Aorta (tissue), 5 donors: ENCODE results near the gene KLHDC4. TPM values are rescaled to one million over a fixed set of nuclear protein-coding genes. Genes with fewer than 3 reads are reported as not detected.
"Not testable (repeated sequence)": the region's sequence is repeated elsewhere in the genome, so short reads cannot be mapped to it uniquely, and the experiment has no call there.

Source experiments
- ATAC-seq: fragments of 200-7000 bp; cut with Tn5 transposase; one replicate; pipeline ENCODE4 v1.9.1; 2022; ENCODE audit warnings: moderate library complexity; ENCODE audit not compliant: low FRiP score
- DNase-seq, 2 donors: peaks; one replicate each; pipeline ENCODE4 v3.0.0-alpha.2; 2020
- H3K27ac ChIP-seq, 2 donors: one replicate each; pipeline ENCODE4 v1.5.1; 2013; ENCODE audit warnings: low read length in 2 of 2, mild to moderate bottlenecking in 2 of 2, moderate library complexity in 2 of 2, control low read depth in 1 of 2, inconsistent platforms in 1 of 2, low read depth in 1 of 2
- H3K27me3 ChIP-seq, 2 donors: one replicate each; pipeline ENCODE4 v1.6.1; 2013; ENCODE audit warnings: control low read depth in 1 of 2, low read length in 1 of 2, mild to moderate bottlenecking in 1 of 2, moderate library complexity in 1 of 2; ENCODE audit not compliant: insufficient read depth in 2 of 2, control insufficient read depth in 1 of 2
- H3K36me3 ChIP-seq, 2 donors: one replicate each; pipeline ENCODE4 v1.6.1; 2013; ENCODE audit warnings: control low read depth in 1 of 2, low read length in 1 of 2, mild to moderate bottlenecking in 1 of 2; ENCODE audit not compliant: insufficient read depth in 2 of 2, control insufficient read depth in 1 of 2
- H3K4me1 ChIP-seq, 2 donors: one replicate each; pipeline ENCODE4 v1.6.1; 2013; ENCODE audit warnings: low read length in 2 of 2, control low read depth in 1 of 2, mild to moderate bottlenecking in 1 of 2, moderate library complexity in 1 of 2; ENCODE audit not compliant: insufficient read depth in 2 of 2, control insufficient read depth in 1 of 2
- H3K4me3 ChIP-seq, 2 donors: one replicate each; pipeline ENCODE4 v1.5.1; 2013; ENCODE audit warnings: low read length in 2 of 2, control low read depth in 1 of 2, mild to moderate bottlenecking in 1 of 2
- H3K9me3 ChIP-seq: one replicate; pipeline ENCODE4 v1.6.1; 2013; ENCODE audit warnings: mild to moderate bottlenecking, low read length; ENCODE audit not compliant: control insufficient read depth
- WGBS, 2 donors: extraction: QIAGEN DNeasy Blood & Tissue Kit; methylation state at CpG; one replicate each; pipeline ENCODE4 v1.1.7; 2013; 5-methylcytosine and 5-hydroxymethylcytosine counted together
- intact Hi-C, 2 donors: fragments of 100-400 bp; cut with DNase I; formaldehyde crosslinking; loops; one replicate each; pipeline versions ENCODE4 v1.14.2 to v1.15.0; 2022
- long read RNA-seq, 2 donors: library from polyadenylated mRNA; unstranded; transcript quantifications; one replicate each; pipeline ENCODE4 v2.0.0, GENCODE V29; 2020 to 2021
- polyA plus RNA-seq, 2 donors: library from polyadenylated mRNA; stranded (reverse); fragments of 200-250 nt; gene quantifications; one replicate each; pipeline ENCODE4 v1.2.3, GENCODE V29; 2013
- total RNA-seq, 2 donors: library from RNA; stranded (reverse); fragmentation: NEBNext Ultra II Directional; extraction: Animal tissue kit (Norgen Biotek cat#: 25700); gene quantifications; one replicate each; pipeline ENCODE4 v1.2.1, GENCODE V29; 2021
- donor health status: healthy with polysubstance abuse.
- donor health status: Bipolar disorder and iron deficiency.
- donor health status: DM: no; HTN: no; CAD: no.
- donor health status: DM: no; HTN: no; CAD: no.
- donor health status: DM: yes; HTN: yes; CAD: no.

KLHDC4 gene
- 10 to 100 TPM; 33.3 to 39.0 TPM for total RNA-seq
- 10 to 100 TPM; 12.0 to 52.3 TPM for polyA plus RNA-seq
- long read RNA-seq, donor 1, full-length matches to known transcripts, result 51 of 99 reads
- long read RNA-seq, donor 1, partial matches to known transcripts, result 11 of 99 reads
- long read RNA-seq, donor 1, other reads (novel, unspliced or antisense), result 37 of 99 reads
- long read RNA-seq, donor 2, full-length matches to known transcripts, result 6 of 22 reads
- long read RNA-seq, donor 2, partial matches to known transcripts, result 7 of 22 reads
- long read RNA-seq, donor 2, other reads (novel, unspliced or antisense), result 9 of 22 reads

- Histone ChIP-seq H3K4me1 (no peaks in the 10 kb centered on the region), H3K27me3 (no peaks in the 10 kb centered on the region), H3K9me3 (no peaks in the 10 kb centered on the region), H3K36me3 (no peaks in the 10 kb centered on the region), H3K4me3 (peak within 1 kb of the TSS; percentile 58 to 76), H3K27ac (peak within 1 kb of the TSS in 1 of 2 donors; percentile 80)
- DNase-seq (peak; percentile 93 to 96), ATAC-seq (peak; percentile 91)
- intact Hi-C loops, result loop anchor here (5.0 to 10.0 kb wide), 3 partner anchors 179 to 806 kb away; partner anchors contain the start of genes MAP1LC3B (in 1 of the 2) and ZC3H18 (in 1 of the 2)
- 1% methylated on average over 55 to 60 of the region's 60 CpGs for WGBS, 2 donors
Observed at GRCh38 chr16:87765776-87766484, at the start of gene KLHDC4. Gene KLHDC4 (minus strand): TSS chr16:87765986. CDS start chr16:87765890, 96 bp downstream.

GRCh38 chr16:87815567-87815966 is 49.8 kb upstream of the KLHDC4 start:
- Histone ChIP-seq H3K4me3 (no peak overlapping the region), H3K4me1 (no peaks in the 10 kb centered on the region), H3K27me3 (no peaks in the 10 kb centered on the region), H3K36me3 (no peaks in the 10 kb centered on the region), H3K27ac (no peak overlapping the region), H3K9me3 (peaks cover 16% of the 10 kb centered on the region)
- no peak for DNase-seq
- intact Hi-C loops, result no loop called here
- 57 to 71% methylated on average over 5 of the region's 5 CpGs for WGBS, 2 donors
- no peak for ATAC-seq

- WGBS, 2 donors, result 31 to 33% methylated on average over 10 of the region's 10 CpGs
- Histone ChIP-seq H3K27ac (no peak overlapping the region), H3K4me3 (no peak overlapping the region), H3K36me3 (no peaks in the 10 kb centered on the region), H3K4me1 (no peaks in the 10 kb centered on the region), H3K9me3 (peaks cover 7% of the 10 kb centered on the region), H3K27me3 (no peaks in the 10 kb centered on the region)
- intact Hi-C loops, result no loop called here
- DNase-seq (no peak), ATAC-seq (no peak)
Observed at GRCh38 chr16:87812200-87812656, 46.4 kb upstream of the KLHDC4 start.

- intact Hi-C loops, ATAC-seq, H3K4me1 ChIP-seq, H3K27ac ChIP-seq, DNase-seq, H3K27me3 ChIP-seq, H3K4me3 ChIP-seq, H3K36me3 ChIP-seq, H3K9me3 ChIP-seq: not testable (repeated sequence)
- WGBS, 2 donors, result 56 to 64% methylated on average over 1 of the region's 1 CpG
Observed at GRCh38 chr16:87811454-87811853, 45.7 kb upstream of the KLHDC4 start.

GRCh38 chr16:87809150-87809902 is 43.5 kb upstream of the KLHDC4 start:
- no peaks in the 10 kb centered on the region for H3K27me3 ChIP-seq
- H3K4me1 ChIP-seq, result no peaks in the 10 kb centered on the region
- H3K4me3 ChIP-seq, result no peak overlapping the region
- no peak for ATAC-seq
- peaks cover 2% of the 10 kb centered on the region for H3K9me3 ChIP-seq
- H3K36me3 ChIP-seq, result no peaks in the 10 kb centered on the region
- WGBS, 2 donors, result 66 to 77% methylated on average over 14 to 15 of the region's 15 CpGs
- DNase-seq, result no peak
- H3K27ac ChIP-seq, result no peak overlapping the region
- intact Hi-C loops, result no loop called here

GRCh38 chr16:87808108-87808507 is 42.3 kb upstream of the KLHDC4 start:
- WGBS, 2 donors, result 92 to 93% methylated on average over 6 of the region's 6 CpGs
- DNase-seq (no peak), ATAC-seq (no peak)
- H3K36me3 ChIP-seq, result no peaks in the 10 kb centered on the region
- no peak overlapping the region for H3K27ac ChIP-seq
- no peaks in the 10 kb centered on the region for H3K27me3 ChIP-seq
- intact Hi-C loops, result no loop called here
- peaks cover 2% of the 10 kb centered on the region for H3K9me3 ChIP-seq
- H3K4me3 ChIP-seq, result no peak overlapping the region
- H3K4me1 ChIP-seq, result no peaks in the 10 kb centered on the region

GRCh38 chr16:87806641-87807546 is 41.1 kb upstream of the KLHDC4 start:
- ATAC-seq (peak; percentile 50), DNase-seq (peak; percentile 61 to 78)
- H3K27me3 ChIP-seq, result no peaks in the 10 kb centered on the region
- no peak overlapping the region for H3K27ac ChIP-seq
- no peak overlapping the region for H3K4me3 ChIP-seq
- WGBS, 2 donors, result 10 to 12% methylated on average over 24 to 25 of the region's 25 CpGs
- no peaks in the 10 kb centered on the region for H3K4me1 ChIP-seq
- H3K36me3 ChIP-seq, result no peaks in the 10 kb centered on the region
- H3K9me3 ChIP-seq, result no peaks in the 10 kb centered on the region
- intact Hi-C loops, result no loop called here

- DNase-seq (no peak), ATAC-seq (no peak)
- Histone ChIP-seq H3K4me1 (no peaks in the 10 kb centered on the region), H3K27ac (no peak overlapping the region), H3K36me3 (no peaks in the 10 kb centered on the region), H3K9me3 (no peaks in the 10 kb centered on the region), H3K27me3 (no peaks in the 10 kb centered on the region), H3K4me3 (no peak overlapping the region)
- intact Hi-C loops, result no loop called here
- 12 to 16% methylated on average over 16 of the region's 16 CpGs for WGBS, 2 donors
Observed at GRCh38 chr16:87806261-87806640, 40.5 kb upstream of the KLHDC4 start.
